Measurements from ENCODE around the gene RAB3IL1. TPM values are rescaled to one million over a fixed set of nuclear protein-coding genes. Genes with fewer than 3 reads are reported as not detected.

The RAB3IL1 gene
- total RNA-seq, 6 experiments from 2014 or later = 5.3 to 8.8 (median 7.9) TPM

DNA sequence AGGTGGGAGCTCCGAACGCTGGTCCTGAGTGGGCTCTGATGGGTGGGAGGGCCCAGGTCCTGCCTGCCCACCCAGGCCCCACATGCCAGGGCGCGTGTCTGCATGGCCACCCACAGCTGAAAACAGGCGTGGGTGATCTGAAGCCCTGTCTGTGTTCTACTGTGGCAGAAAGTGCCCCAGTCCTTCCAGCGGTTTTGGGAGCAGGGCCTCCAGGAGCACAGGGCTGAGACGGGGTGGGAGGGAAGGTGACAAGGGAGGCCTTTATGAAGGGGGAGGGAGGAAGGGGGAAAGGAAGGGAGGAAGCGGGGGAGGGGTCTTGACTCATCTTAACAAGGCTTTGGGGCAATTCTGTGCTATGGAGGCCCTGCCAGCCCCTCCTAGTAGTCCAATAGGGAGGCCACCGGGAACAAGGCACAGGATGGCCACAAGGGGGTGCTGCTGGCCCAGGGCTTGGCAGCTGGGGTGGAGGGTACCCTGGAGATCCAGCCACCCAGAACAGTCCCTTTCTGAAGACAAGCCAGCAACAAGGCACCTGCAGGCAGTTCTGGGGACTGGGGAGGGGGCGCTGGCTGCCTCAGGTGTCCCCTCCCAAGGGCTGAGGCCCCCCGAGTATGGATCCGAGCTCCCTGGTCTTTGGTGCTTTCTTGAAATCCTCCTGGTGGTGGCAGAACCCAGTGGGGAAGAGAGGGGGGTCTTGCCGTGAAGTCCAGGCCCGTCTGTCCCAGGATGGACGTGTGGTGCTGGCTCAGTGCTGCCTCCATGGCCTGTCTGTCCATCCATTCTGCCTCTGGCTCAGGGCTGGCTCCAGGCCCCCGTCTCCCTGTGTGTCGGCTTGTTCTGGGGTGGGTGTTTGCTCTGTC, 19.7 kb downstream of the RAB3IL1 start:
- Mint-ChIP-seq H3K4me3 (no peak overlapping the region), H3K36me3 (ENCODE audit: low read depth) (no peaks in the 10 kb centered on the region), H3K4me1 (ENCODE audit: low read depth) (peaks cover 25% of the 10 kb centered on the region), H3K9me3 (no peaks in the 10 kb centered on the region), H3K27me3 (ENCODE audit: insufficient read depth) (no peaks in the 10 kb centered on the region; the same call in 1 of the 2 replicates), H3K27ac (no peak overlapping the region)
- peak; percentile 41 for DNase-seq
- TF ChIP-seq, protein P1, sequence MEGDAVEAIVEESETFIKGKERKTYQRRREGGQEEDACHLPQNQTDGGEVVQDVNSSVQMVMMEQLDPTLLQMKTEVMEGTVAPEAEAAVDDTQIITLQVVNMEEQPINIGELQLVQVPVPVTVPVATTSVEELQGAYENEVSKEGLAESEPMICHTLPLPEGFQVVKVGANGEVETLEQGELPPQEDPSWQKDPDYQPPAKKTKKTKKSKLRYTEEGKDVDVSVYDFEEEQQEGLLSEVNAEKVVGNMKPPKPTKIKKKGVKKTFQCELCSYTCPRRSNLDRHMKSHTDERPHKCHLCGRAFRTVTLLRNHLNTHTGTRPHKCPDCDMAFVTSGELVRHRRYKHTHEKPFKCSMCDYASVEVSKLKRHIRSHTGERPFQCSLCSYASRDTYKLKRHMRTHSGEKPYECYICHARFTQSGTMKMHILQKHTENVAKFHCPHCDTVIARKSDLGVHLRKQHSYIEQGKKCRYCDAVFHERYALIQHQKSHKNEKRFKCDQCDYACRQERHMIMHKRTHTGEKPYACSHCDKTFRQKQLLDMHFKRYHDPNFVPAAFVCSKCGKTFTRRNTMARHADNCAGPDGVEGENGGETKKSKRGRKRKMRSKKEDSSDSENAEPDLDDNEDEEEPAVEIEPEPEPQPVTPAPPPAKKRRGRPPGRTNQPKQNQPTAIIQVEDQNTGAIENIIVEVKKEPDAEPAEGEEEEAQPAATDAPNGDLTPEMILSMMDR (IDR thresholded peaks at IDR 0.05) = peak; percentile 96

DNA sequence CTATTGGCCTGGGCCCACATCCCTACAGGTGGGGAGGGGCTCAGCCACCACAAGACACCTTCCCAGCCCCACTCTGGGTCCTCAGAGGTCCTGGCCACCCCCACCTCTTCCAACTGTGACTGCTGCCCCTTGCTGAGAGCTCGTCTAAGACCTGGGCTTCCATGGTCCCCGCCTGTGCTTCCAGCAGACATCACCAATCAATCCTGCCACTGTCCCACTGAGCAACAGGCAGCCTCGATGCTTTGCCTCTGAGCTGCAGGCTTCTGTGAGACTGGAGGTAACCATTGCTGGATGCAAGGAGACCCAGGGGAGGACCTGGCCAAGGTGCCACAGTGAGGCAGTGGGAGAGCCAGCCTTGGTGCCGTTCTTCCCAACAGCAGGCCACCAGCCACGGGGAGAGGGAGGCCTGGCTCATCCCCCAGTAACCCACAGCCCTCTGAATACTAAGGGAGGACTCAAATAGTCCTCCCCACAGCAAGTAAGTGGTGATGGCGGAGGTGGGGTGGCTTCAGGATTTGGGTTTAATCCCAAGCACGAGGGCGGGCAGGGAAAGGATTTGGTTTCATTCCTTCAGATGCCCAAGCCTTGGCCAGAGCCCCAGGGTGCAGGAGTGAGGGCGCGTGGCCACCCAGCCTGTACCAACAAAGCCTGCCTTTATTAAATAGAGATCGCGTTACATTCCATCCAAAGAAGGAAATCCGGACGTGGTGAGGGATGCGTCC, 20.5 kb downstream of the RAB3IL1 start:
- no peak for DNase-seq
- TF ChIP-seq, protein P1 (IDR thresholded peaks at IDR 0.05) = no peak
- Mint-ChIP-seq H3K4me1 (ENCODE audit: low read depth) (peaks cover 27% of the 10 kb centered on the region), H3K4me3 (no peak overlapping the region), H3K27me3 (ENCODE audit: insufficient read depth) (no peaks in the 10 kb centered on the region; the same call in 1 of the 2 replicates), H3K36me3 (ENCODE audit: low read depth) (no peaks in the 10 kb centered on the region), H3K9me3 (no peaks in the 10 kb centered on the region), H3K27ac (no peak overlapping the region)

DNA sequence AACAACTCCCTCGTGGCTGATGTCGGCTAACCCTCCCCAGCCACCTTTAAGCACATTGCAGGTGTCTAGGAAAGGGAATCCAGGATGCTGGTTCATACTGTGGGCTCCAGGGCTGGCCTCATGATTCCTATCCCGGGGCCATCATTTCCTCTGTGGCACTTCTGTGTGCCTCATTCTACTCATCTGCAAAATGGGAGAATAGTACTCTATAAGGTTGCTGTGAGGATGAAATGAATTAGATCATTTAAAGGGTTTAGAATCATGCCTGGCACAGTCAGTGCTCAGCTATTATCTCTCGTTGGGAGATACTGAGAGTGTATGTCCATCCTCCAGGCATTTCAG, 21.7 kb downstream of the RAB3IL1 start:
- Mint-ChIP-seq H3K27me3 (ENCODE audit: insufficient read depth) (no peaks in the 10 kb centered on the region; the same call in 1 of the 2 replicates), H3K4me1 (ENCODE audit: low read depth) (peaks cover 27% of the 10 kb centered on the region)
- no peak for DNase-seq

DNA sequence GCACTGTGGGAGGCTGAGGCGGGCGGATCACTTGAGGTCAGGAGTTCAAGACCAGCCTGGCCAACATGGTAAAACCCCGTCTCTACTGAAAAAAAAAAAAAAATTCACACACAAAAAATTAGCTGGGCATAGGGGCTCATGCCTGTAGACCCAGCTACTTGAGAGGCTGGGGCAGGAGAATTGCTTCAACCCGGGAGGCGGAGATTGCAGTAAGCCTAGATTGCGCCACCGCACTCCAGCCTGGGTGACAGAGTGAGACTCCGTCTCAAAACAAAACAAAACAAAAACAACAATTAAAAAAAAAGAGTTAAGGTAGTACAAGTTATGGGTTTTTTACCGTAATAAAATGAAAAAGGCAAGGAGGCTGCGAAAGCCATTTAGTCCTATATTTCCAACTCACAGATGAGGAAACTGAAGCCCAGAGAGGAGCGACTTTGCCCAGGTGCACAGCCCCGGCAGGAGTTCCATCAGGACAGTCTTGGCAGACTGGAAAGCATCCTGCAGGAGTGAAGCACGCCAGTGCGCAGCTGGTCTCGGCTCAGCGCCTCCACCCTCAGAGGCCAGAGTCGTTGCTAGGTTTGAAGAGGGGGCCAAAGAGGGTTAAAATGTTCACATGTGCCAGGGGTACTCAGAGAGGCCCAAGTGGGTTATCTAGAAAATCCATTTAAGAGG, 22.2 kb downstream of the RAB3IL1 start:
- H3K4me1 Mint-ChIP-seq (ENCODE audit: low read depth) = peaks cover 27% of the 10 kb centered on the region
- DNase-seq = no peak
- no peaks in the 10 kb centered on the region for H3K36me3 Mint-ChIP-seq (ENCODE audit: low read depth)
- no peak overlapping the region for H3K4me3 Mint-ChIP-seq
- H3K27me3 Mint-ChIP-seq (ENCODE audit: insufficient read depth) = no peaks in the 10 kb centered on the region; the same call in 1 of the 2 replicates
- TF ChIP-seq, protein P1 (IDR thresholded peaks at IDR 0.05) = no peak
- H3K9me3 Mint-ChIP-seq = no peaks in the 10 kb centered on the region
- peak overlapping the region; percentile 95; the same call in 1 of the 2 replicates for H3K27ac Mint-ChIP-seq

More for the DNA sequence above, 21.7 kb downstream of the RAB3IL1 start:
- Mint-ChIP-seq H3K36me3 (ENCODE audit: low read depth) (no peaks in the 10 kb centered on the region), H3K9me3 (no peaks in the 10 kb centered on the region), H3K27ac (no peak overlapping the region), H3K4me3 (no peak overlapping the region)
- TF ChIP-seq, protein P1 (IDR thresholded peaks at IDR 0.05) = no peak

DNA sequence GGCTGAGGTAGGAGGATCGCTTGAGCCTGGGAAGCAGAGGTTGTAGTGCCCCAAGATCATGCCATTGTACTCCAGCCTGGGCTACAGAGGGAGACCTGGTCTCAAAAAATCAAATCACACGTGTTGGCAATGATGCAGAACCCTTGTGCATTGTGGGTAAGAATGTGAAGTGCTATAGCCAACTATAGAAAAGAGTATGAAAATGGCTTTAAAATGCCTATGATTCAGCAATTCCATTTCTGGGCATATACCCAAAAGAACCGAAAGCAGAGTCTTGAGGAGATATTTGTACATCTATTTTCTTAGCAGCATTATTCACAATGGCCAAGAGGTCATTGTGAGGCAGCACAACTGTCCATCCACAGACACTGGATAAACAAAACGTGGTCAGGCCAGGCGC, 23.4 kb downstream of the RAB3IL1 start:
- Mint-ChIP-seq H3K9me3 (no peaks in the 10 kb centered on the region), H3K4me1 (ENCODE audit: low read depth) (peaks cover 22% of the 10 kb centered on the region), H3K4me3 (no peak overlapping the region), H3K36me3 (ENCODE audit: low read depth) (no peaks in the 10 kb centered on the region), H3K27me3 (ENCODE audit: insufficient read depth) (no peaks in the 10 kb centered on the region; the same call in 1 of the 2 replicates), H3K27ac (peak overlapping the region; percentile 95)
- DNase-seq = peak; percentile 96
- TF ChIP-seq, protein P1 (IDR thresholded peaks at IDR 0.05) = no peak
